Activated naive CD8-positive, alpha-beta T cell treated with anti-CD3 and anti-CD28 coated beads for 36 hours (primary cell): Measurements from ENCODE around the gene KLRB1. TPM values are rescaled to one million over a fixed set of nuclear protein-coding genes. Genes with fewer than 3 reads are reported as not detected.
"Not testable (repeated sequence)": the region's sequence is repeated elsewhere in the genome, so short reads cannot be mapped to it uniquely, and the experiment has no call there.

Source experiments
- DNase-seq: peaks from one replicate; pipeline ENCODE4 v3.0.0; 2021
- H3K27ac Mint-ChIP-seq: one replicate; pipeline ENCODE4 v1.8.0; 2022; ENCODE audit warnings: mild to moderate bottlenecking, moderate library complexity, mixed read lengths
- H3K27me3 Mint-ChIP-seq: one replicate; pipeline ENCODE4 v1.8.0; 2022; ENCODE audit warnings: mild to moderate bottlenecking, mixed read lengths
- H3K36me3 Mint-ChIP-seq: one replicate; pipeline ENCODE4 v1.8.0; 2021; ENCODE audit warnings: mild to moderate bottlenecking, mixed read lengths
- H3K4me1 Mint-ChIP-seq: one replicate; pipeline ENCODE4 v1.8.0; 2021; ENCODE audit warnings: mixed read lengths
- H3K4me3 Mint-ChIP-seq: one replicate; pipeline ENCODE4 v1.8.0; 2022; ENCODE audit warnings: mild to moderate bottlenecking, moderate library complexity, mixed read lengths
- H3K9me3 Mint-ChIP-seq: one replicate; pipeline ENCODE4 v1.8.0; 2022; ENCODE audit warnings: mixed read lengths
- total RNA-seq, 2 experiments: library from RNA; stranded (reverse); gene quantifications; one replicate each; pipeline ENCODE4 v1.2.3, GENCODE V29; 2021

KLRB1 gene
- total RNA-seq, 2 experiments from 2014 or later, result not detected

GRCh38 chr12:9634969-9635754 lies 27.4 kb upstream of the KLRB1 start:
- Mint-ChIP-seq H3K27ac (peak overlapping the region; percentile 69), H3K36me3 (peaks cover 38% of the 10 kb centered on the region), H3K27me3 (no peaks in the 10 kb centered on the region)

GRCh38 chr12:9634177-9634803 lies 26.6 kb upstream of the KLRB1 start:
- peak; percentile 61 for DNase-seq
- peak overlapping the region; percentile 60 for H3K4me3 Mint-ChIP-seq
- H3K27me3 Mint-ChIP-seq, result no peaks in the 10 kb centered on the region
- H3K27ac Mint-ChIP-seq, result peak overlapping the region; percentile 88
- peaks cover 10% of the 10 kb centered on the region for H3K9me3 Mint-ChIP-seq
- H3K36me3 Mint-ChIP-seq, result peaks cover 36% of the 10 kb centered on the region
- H3K4me1 Mint-ChIP-seq, result peaks cover 46% of the 10 kb centered on the region

More at GRCh38 chr12:9634969-9635754, 27.4 kb upstream of the KLRB1 start:
- H3K4me1 Mint-ChIP-seq, result peaks cover 46% of the 10 kb centered on the region
- H3K9me3 Mint-ChIP-seq, result peaks cover 13% of the 10 kb centered on the region
- H3K4me3 Mint-ChIP-seq, result peak overlapping the region; percentile 22
- no peak for DNase-seq

- H3K9me3 Mint-ChIP-seq, result peaks cover 9% of the 10 kb centered on the region
- no peaks in the 10 kb centered on the region for H3K27me3 Mint-ChIP-seq
- H3K27ac Mint-ChIP-seq, result no peak overlapping the region
- no peak overlapping the region for H3K4me3 Mint-ChIP-seq
- peaks cover 40% of the 10 kb centered on the region for H3K4me1 Mint-ChIP-seq
- H3K36me3 Mint-ChIP-seq, result peaks cover 25% of the 10 kb centered on the region
- no peak for DNase-seq
These were observed 25.1 kb upstream of the KLRB1 start for GRCh38 chr12:9632766-9633165.

- Mint-ChIP-seq H3K4me3 (no peak overlapping the region), H3K27ac (no peak overlapping the region), H3K9me3 (peaks cover 7% of the 10 kb centered on the region), H3K4me1 (peaks cover 13% of the 10 kb centered on the region), H3K27me3 (no peaks in the 10 kb centered on the region), H3K36me3 (peaks cover 21% of the 10 kb centered on the region)
- no peak for DNase-seq
These were observed 19.1 kb upstream of the KLRB1 start for GRCh38 chr12:9626821-9627220.

- Mint-ChIP-seq H3K4me1 (peaks cover 13% of the 10 kb centered on the region), H3K36me3 (peaks cover 21% of the 10 kb centered on the region)
These were observed 18.6 kb upstream of the KLRB1 start for GRCh38 chr12:9626291-9626690.

GRCh38 chr12:9625019-9625418 lies 17.3 kb upstream of the KLRB1 start:
- Mint-ChIP-seq H3K27ac (no peak overlapping the region), H3K9me3 (peaks cover 9% of the 10 kb centered on the region)

More at GRCh38 chr12:9626291-9626690, 18.6 kb upstream of the KLRB1 start:
- Mint-ChIP-seq H3K27ac (no peak overlapping the region), H3K4me3 (no peak overlapping the region), H3K27me3 (no peaks in the 10 kb centered on the region), H3K9me3 (peaks cover 9% of the 10 kb centered on the region)
- DNase-seq, result no peak

GRCh38 chr12:9619411-9620179 lies 11.9 kb upstream of the KLRB1 start:
- no peak for DNase-seq
- Mint-ChIP-seq H3K27ac (no peak overlapping the region), H3K4me1 (peaks cover 21% of the 10 kb centered on the region), H3K36me3 (peaks cover 23% of the 10 kb centered on the region), H3K9me3 (peaks cover 14% of the 10 kb centered on the region), H3K4me3 (no peak overlapping the region), H3K27me3 (no peaks in the 10 kb centered on the region)

More at GRCh38 chr12:9625019-9625418, 17.3 kb upstream of the KLRB1 start:
- DNase-seq, result no peak
- Mint-ChIP-seq H3K4me1 (peaks cover 9% of the 10 kb centered on the region), H3K27me3 (no peaks in the 10 kb centered on the region), H3K4me3 (no peak overlapping the region), H3K36me3 (peaks cover 21% of the 10 kb centered on the region)

- peaks cover 17% of the 10 kb centered on the region for H3K36me3 Mint-ChIP-seq
- DNase-seq, H3K27me3 Mint-ChIP-seq, H3K9me3 Mint-ChIP-seq, H3K4me3 Mint-ChIP-seq, H3K27ac Mint-ChIP-seq: not testable (repeated sequence)
- peaks cover 21% of the 10 kb centered on the region for H3K4me1 Mint-ChIP-seq
These were observed 11.2 kb upstream of the KLRB1 start for GRCh38 chr12:9618906-9619305.

- Mint-ChIP-seq H3K36me3 (peaks cover 12% of the 10 kb centered on the region), H3K4me3 (no peak overlapping the region), H3K27me3 (no peaks in the 10 kb centered on the region), H3K27ac (no peak overlapping the region), H3K4me1 (peaks cover 23% of the 10 kb centered on the region), H3K9me3 (peaks cover 12% of the 10 kb centered on the region)
- no peak for DNase-seq
These were observed 9.4 kb upstream of the KLRB1 start for GRCh38 chr12:9617124-9617523.

- no peak for DNase-seq
These were observed 7.9 kb upstream of the KLRB1 start for GRCh38 chr12:9615420-9616136.

GRCh38 chr12:9610606-9611005 lies 2.9 kb upstream of the KLRB1 start:
- not testable (repeated sequence) for H3K27ac Mint-ChIP-seq, H3K4me3 Mint-ChIP-seq, H3K27me3 Mint-ChIP-seq, DNase-seq
- Mint-ChIP-seq H3K4me1 (peaks cover 24% of the 10 kb centered on the region), H3K9me3 (peaks cover 18% of the 10 kb centered on the region), H3K36me3 (peaks cover 20% of the 10 kb centered on the region)

More at GRCh38 chr12:9615420-9616136, 7.9 kb upstream of the KLRB1 start:
- peaks cover 15% of the 10 kb centered on the region for H3K9me3 Mint-ChIP-seq
- H3K27ac Mint-ChIP-seq, result peak overlapping the region; percentile 65
- no peaks in the 10 kb centered on the region for H3K27me3 Mint-ChIP-seq
- peaks cover 9% of the 10 kb centered on the region for H3K36me3 Mint-ChIP-seq
- H3K4me1 Mint-ChIP-seq, result peaks cover 23% of the 10 kb centered on the region
- no peak overlapping the region for H3K4me3 Mint-ChIP-seq

- H3K4me3 Mint-ChIP-seq, result no peak overlapping the region
- DNase-seq, result no peak
- H3K27ac Mint-ChIP-seq, result peak overlapping the region; percentile 46
- H3K9me3 Mint-ChIP-seq, result peaks cover 15% of the 10 kb centered on the region
- H3K4me1 Mint-ChIP-seq, result peaks cover 13% of the 10 kb centered on the region
- peaks cover 20% of the 10 kb centered on the region for H3K36me3 Mint-ChIP-seq
- H3K27me3 Mint-ChIP-seq, result no peaks in the 10 kb centered on the region
These were observed 862 bp downstream of the KLRB1 start for GRCh38 chr12:9606736-9607372.

GRCh38 chr12:9606247-9606646 lies 1.5 kb downstream of the KLRB1 start:
- H3K9me3 Mint-ChIP-seq, result peaks cover 11% of the 10 kb centered on the region
- H3K27me3 Mint-ChIP-seq, result no peaks in the 10 kb centered on the region
- no peak overlapping the region for H3K27ac Mint-ChIP-seq
- H3K4me3 Mint-ChIP-seq, result no peak overlapping the region
- no peak for DNase-seq
- peaks cover 13% of the 10 kb centered on the region for H3K4me1 Mint-ChIP-seq
- peaks cover 20% of the 10 kb centered on the region for H3K36me3 Mint-ChIP-seq

- Mint-ChIP-seq H3K36me3 (peaks cover 20% of the 10 kb centered on the region), H3K4me1 (peaks cover 13% of the 10 kb centered on the region), H3K4me3 (no peak overlapping the region), H3K27me3 (no peaks in the 10 kb centered on the region), H3K27ac (no peak overlapping the region), H3K9me3 (peaks cover 11% of the 10 kb centered on the region)
- no peak for DNase-seq
These were observed 2.2 kb downstream of the KLRB1 start for GRCh38 chr12:9605483-9605882.
